HG03521 (cell line): ENCODE measurements around the gene PHLDA1.

Experiments used
- ATAC-seq: cut with Tn5 transposase; IDR thresholded peaks from one replicate; pipeline ENCODE4 v1.9.1; 2021; ENCODE audit warnings: mild to moderate bottlenecking, moderate library complexity; ENCODE audit not compliant: unreplicated experiment

The PHLDA1 gene

DNA sequence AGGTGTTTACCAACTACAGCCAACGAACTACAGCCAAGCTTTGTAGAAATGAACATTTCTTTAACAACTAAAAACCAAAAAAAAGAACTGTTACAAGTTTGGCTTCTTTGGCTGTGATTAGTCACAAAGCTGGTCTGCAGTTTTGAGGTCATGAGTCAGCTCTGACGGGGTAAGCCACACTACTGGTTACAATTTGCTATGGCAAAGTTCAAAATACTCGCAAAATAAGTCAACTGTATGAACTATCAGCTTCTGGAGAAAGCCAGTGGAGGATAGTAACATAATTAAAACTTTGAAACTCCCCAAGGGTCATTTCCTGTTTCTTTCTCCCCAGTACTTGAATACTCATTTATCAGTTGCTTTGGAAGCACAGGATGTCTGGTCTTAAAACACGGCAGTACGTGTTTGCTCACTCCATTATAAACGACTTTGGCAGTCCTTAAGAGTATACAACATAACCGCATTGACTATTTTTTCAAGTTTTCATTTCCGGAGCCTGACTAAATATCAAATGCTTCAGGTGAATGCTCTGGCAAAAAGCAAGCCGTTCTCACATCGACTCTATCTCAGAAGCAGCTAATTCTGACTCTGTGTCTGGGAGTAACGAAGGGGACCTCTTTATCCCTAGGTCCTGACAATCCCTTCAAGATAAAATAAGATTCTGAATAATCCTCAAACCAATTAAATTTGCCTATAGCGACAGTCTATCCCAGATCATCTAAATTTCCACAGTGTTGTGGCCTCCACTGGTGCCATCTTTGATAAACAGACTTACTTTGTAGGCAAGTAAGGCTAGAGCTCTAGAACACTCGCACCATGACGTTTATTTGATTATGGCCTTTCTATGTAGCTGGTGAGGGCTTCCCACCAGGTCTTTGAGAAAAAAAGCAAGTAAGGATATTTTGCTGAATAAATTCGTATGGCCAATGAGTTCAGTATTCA lies 10.6 kb downstream of the PHLDA1 start:
- no peak for ATAC-seq

DNA sequence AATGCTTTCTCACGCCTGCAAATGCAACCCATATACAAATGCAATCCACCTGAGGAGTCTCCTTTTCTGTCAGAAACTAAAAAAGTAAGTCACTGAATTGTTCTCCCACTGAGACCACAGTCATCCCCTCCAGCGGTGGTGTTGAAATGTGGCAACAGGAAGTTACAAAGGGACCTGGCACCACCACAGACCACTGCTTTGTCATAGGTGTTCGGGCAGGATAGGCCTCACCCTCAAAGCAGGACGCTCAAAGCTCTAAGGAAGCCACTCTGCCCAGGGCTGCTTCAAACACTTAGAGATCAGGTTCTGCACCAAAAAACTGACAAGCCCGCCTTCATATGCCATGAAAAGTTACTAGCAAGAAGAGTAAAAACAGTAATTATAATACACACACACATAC lies 11.3 kb downstream of the PHLDA1 start:
- ATAC-seq: peak; percentile 63

DNA sequence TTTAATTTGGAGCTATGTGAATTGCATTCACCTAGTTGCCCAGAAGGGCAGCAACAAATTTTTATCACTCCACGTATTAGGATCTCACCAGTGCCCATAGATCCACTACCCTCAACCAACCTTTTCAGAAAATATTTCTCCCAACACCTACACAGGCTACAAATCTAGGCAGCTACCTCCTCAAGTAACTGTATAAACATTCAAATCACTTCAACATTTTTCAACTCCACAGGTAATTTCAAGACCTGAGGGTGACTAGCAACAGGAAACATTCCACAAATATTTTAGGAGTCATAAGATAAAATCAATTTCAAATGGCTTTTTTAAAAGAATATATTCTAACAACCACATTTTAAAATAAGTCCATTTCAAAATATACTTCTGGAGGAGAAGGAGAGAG lies 12.9 kb downstream of the PHLDA1 start:
- no peak for ATAC-seq

DNA sequence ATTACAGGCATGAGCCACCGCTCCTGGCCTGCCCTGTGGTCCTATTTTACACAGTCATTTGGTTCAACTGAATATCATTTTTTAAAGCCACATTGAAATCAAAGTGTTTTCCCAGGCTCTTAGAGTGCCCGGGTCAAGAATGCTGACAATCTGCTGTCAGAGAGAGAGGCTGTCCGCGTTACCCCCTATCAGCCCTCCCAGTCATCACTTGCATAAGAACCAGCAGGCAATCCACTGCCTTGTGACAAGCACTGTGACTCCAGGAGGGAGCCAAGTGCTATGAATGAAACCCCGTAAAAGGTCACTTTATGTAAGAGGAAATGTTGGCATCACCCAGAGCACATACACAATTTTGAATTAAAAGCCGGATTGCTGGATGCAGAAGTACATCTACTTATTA lies 13.5 kb downstream of the PHLDA1 start:
- ATAC-seq: no peak

DNA sequence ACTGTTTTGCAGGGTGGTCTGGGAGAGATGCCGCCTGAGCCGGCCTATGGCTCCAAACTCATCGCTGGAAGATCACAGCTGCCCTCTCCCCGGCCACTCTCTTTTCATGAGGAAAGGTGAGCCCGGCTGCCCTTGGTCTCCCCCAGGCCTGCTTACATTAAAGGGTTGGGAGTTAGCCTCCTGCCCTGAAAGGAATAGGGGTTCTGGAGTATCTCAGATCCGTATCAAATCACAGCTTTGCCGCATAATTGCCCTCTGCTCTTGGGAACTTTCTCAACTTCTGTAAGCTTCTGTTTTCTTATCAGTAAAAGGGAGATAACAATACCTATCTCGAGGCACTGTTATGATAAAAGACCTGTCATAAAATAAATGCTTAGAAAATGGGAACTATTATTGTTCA lies 17.6 kb downstream of the PHLDA1 start:
- no peak for ATAC-seq

DNA sequence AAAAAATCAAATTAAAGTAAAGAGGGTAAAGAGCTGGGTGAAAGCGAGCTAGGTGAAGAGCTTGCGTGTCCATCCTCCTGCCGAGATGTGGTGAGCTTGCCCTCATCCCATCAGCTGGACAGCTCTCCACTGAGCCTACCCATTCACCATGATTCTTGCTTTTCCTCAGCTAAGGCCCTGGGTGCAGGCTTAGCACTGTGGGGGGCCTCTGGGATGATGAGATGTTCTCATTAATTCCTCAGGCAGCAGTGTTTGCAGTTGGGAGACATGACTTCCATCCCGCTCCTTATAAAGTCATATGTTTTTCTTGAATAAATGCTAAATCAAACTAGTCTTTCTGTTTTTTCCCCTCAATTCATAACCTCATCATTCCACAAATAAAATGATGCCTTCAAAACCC lies 18.0 kb downstream of the PHLDA1 start:
- no peak for ATAC-seq

DNA sequence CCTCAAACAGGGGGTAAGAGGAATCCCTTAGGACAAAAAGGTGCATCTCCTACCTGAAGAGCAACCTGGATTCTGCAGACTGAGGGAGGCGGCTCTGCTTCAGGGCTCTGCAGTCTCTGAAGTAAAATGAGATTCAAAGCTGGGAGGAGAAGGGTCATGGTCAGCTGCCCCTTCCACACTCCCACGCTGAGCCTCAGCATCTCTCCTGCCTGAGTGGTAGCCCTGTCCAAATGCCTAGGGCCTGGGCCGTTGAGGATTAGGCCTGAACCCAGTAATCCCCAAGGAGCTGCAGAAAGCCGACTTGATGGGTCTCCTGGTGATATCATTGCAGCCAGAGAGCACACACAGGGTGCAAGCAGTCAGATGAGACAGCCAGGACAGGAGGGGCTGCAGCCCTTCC lies 18.9 kb downstream of the PHLDA1 start:
- ATAC-seq: no peak

DNA sequence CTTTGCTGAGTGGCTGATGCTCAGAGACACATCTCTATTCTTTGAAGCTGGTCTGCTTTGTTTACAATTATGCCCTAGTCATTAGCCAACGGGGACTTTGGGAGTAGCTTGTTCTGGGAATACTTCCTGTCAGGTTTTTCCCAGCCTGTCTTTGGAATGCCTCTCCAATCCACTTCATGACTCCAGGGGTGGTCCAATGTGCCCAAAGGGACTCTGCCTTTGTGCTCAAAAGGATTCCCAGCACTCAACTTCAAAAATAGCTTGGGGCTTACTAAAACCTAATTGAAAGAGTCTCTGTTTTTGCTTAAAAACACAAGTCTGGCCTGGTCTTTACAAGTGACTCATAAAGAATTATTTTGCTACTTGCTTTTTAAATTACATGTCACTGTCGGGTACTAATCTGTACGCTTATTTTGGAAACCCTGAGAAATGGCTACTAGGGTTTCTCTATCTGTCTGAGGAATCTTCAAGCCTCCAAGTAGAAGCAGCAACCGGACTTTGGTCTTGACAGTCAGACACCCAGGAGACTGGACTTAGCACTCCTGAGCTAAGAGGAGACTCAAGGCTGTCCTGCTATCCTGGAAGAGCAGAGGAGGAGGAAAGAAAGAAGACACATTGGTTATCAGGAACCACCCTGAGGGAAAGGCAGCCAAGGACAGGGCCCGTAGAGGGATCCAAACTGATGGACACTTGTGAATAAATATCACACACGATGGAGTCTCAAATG lies 20.7 kb downstream of the PHLDA1 start:
- no peak for ATAC-seq

DNA sequence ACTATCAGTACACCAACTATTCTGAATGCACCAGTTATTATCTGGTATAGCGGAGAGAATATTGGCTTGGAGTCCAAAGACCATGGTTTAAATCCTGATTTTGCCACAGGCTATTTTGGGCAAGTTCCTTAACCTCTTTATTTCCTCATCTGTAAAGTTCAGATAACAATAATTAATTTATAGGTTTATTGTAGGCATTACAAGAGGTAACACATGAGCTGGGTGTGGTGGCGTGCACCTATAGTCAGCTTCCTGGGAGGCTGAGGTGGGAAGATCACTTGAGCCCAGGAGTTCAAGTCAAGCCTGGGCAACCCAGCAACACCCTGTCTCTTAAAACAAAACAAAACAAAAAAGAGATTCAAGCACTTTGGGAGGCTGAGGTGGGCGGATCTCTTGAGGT lies 23.1 kb downstream of the PHLDA1 start:
- ATAC-seq: no peak

DNA sequence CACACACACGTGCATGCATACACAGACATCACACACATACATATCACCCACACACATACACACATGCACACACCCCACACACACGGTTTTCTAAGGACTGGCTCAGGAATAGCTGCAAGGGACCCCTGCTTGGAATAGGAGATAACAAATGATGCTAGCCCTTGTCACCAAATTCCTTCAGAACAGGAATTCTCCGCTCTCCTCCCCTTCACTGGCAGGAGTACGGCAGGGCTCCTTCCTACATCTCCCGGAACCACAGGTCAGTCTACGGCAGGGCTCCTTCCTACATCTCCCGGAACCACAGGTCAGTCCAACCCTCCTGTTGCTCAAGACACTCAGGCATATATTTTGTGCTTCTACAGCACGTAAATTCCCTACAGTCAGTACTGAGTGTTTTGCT lies 23.9 kb downstream of the PHLDA1 start:
- no peak for ATAC-seq

DNA sequence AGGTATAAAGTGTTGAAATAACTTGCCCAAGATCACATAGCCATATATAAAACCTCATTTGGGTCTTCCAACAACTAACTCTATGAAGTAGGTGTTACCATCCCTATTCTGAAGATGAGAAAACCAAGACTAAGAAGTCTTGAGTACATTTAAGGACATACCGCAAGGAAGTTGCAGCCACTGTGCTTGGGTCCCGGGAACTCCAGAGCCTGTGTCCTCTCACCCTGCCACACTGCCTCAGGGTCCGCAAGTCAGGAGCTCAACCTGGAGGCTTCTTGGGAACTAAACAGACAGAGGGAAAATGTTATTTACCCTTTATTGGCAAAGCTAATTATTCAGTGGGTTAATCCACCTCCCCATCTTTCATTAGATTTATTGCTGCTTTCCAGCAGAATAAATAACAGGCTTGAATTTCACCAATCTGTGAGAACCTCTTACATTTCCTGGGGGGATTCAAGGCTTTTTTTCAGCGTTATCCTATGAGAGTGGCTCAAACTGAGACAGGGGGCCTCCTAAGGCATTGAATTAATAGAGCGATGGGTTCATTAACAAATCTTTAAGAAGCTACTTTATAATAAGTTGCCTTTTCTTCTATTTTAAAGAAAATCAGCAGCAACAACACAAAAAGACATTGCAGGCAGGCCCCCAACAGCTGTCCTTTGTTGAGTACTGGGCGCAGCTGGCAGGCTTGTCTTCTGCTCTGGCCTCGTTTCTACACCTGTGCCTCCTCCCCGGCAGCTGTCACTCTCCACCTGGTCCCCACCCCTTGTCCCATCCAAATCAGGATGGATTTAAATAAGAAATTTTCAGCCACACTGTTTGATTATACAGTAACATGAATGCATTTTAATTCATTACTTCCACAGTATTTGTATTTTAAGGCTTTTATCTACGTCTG lies 25.3 kb downstream of the PHLDA1 start:
- ATAC-seq: no peak

DNA sequence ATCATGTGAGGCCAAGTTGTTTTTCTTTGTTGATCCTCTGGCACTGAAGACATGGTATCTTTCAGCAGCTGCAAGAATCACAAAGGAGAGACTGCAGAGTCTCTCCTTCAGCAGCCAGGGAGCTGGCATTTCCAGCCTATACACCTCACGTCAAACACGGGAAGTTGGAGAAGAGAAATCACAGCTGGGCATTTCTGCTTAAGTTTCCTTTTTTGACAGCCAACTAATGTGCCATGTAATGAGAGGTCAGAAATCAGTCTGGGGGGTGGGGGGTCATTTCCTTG lies 28.3 kb downstream of the PHLDA1 start:
- ATAC-seq: no peak

DNA sequence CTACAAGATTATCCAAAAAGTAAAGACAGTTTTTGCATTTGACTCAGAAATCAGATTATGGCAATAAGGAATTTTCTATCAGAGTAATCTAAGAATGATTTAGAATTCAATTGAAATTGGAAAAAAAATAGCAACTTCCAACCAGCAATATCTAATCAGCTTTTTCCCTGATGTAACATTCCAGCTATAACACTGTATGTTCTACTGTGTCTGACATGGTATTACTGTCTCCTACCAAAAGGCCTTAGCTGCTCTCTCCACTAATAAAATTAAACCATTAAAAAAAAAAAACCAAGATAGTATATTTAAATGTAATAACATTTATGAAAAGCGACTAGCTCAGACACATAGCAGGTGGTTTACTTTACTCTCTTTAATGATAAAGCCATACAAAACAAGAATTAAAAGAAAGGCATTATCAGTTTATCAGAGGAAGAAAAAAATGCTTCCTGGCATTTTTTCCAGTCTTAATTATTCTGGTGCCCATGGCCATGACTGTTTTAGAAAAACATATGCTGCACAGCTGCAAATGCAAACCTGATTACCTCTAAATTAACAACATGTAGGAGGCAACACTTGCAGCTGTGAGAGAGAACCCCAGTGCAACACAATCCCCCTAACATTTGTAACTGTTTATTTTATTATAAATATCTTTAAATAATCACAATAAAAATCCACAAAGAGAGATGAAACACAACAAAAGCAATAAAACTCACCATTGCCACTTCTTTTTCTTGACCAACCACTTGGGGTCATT lies 28.8 kb downstream of the PHLDA1 start:
- ATAC-seq: no peak

DNA sequence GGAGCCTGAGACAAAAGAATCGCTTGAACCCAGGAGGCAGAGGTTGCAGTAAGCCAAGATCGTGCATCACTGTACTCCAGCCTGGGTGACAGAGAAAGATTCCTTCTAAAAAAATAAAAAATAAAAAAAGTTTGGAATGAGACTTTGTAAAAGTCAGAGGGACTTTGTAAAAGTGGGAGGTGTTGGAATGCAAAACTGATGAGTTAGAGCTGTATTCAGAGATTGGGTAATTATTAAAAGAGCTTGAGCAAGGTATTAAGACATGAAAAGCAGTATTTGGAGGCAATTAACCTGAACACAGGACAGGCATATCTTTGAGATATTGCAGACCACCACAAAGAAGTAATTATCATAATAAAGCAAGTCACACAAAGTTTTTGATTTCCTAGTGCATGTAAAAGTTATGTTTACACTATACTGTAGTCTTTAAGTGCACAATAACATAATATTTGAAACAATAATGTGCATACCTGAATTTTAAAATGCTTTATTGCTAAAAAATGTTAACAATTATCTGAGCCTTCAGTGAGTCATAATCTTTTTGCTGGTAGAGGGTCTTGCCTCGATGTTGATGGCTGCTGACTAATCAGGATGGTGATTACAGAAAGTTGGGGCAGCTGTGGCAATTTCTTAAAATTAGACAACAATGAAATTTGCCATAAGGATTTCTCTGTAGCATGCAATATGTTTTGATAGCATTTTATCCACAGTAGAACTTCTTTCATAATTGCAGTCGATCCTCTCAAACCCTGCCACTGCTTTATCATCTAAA lies 33.1 kb downstream of the PHLDA1 start:
- ATAC-seq: no peak

DNA sequence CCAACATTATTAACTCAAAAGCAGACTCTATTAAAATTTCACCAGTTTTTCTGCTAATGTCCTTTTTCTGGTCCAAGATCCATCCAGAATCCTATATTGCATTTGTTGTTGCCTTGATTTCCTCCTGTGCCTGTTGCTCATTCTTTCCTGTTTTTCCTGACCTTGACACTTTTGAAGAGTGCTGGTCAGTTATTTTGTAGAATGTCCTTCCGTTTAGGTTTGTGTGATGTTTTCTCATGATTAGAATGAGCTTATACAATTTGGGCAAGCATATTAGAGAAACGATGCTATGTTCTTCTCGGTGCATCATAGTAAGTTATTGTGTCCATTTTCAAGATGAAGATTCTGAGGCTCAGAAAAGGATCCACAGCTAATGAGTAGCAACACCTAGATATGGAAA lies 33.9 kb downstream of the PHLDA1 start:
- no peak for ATAC-seq

DNA sequence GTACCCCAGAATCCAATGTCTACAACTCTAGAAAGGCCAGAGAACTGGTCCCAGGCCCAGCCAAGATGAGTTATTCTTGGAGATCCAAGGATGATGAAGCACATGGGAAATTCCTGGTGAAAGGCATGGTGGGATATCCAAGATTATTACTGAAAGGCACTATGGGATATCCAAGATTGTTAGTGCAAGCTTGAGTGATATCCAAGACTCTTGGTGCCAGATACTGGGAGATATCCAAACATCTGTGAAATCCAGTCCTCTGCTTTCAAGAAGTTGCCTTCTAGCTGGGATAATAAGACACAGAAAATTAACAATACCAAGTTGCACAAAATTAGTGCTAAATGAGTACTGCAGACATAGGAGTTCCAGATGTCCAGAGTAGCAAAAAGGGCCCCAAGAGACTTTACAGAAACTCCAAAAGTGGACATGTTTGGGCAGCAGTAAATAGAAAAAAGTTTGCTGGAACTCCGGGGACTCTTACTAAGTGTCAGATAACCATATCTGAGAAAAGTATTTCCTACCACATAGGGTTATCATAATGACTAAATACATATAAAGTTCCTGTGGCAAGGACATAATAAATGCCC lies 34.6 kb downstream of the PHLDA1 start:
- no peak for ATAC-seq

DNA sequence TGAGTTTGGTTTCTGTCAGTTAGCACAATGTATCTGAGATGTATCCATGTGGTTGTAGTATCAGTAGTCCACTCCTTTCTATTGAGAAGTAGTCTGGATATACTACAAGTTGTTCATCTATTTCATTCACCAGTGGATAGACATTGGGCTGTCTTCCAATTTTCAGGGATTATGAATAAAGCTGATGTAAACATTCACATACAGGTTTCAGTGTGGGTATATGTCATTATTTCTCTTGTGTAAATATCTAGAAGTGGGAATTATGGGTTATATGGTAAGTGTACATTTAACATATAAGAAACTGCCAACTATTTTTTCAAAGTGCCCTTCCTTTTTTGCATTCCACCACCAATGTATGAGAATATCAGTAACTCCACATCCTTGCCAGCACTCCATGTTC lies 35.9 kb downstream of the PHLDA1 start:
- ATAC-seq: no peak

DNA sequence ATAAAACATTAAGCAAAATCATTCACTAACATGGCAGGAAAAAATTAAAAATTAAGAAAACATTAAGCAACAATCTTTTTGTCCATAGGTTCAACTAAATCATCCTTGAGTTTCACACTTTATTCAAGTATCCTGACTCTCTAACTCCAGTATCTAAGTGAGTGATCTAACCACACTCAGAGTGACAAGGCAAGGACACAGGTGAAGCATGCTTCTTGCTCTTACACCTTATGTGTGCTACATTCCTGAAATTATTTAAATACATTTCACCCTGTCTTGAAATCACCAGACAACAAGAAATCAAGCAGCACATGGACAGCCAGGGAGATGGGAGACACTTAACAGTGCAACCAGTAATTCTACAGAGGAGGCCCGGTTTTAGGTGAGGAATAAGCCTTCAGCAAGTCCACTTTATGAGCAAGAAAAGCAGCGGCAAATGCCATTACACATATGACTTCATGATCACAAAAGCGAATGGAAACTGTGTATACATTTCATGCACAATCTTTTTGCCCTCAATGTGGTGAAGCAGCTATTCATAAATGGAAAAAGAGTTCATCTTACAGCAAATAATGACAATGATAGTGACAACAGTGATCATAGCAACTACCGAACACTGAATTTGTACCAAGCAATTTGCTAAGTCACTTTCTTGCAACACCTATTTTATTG lies 37.4 kb downstream of the PHLDA1 start:
- no peak for ATAC-seq

DNA sequence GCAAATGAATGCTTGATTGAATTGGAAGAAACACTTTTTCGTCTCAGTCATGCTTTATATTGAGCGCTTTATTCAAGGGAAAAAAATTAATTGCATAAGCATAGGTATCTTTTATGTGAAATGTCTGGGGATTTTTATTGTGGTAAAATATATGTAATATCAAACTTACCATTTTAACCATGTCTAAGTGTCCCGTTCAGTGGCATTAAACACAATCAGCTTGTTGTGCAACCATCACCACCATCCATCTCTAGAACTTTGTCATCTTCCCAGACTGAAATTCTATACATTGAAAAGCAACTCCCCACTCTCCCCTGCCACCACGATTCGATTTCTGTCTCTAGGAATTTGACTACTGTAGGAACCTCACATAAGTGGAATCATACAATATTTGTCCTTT lies 39.8 kb downstream of the PHLDA1 start:
- no peak for ATAC-seq
